CD4-positive, alpha-beta T cell treated with Interleukin-10 for 1 hour (primary cell): Measurements from ENCODE around the gene CYP26A1.
A peak's percentile ranks its signal among the peaks of the same experiment; 100 is the strongest.
"Not testable (repeated sequence)": the region's sequence is repeated elsewhere in the genome, so short reads cannot be mapped to it uniquely, and the experiment has no call there.

ENCODE experiments used
- DNase-seq: peaks from one replicate; pipeline ENCODE4 v3.0.0-alpha.2; 2020

The CYP26A1 gene

GRCh38 chr10:93081834-93082233, 8.1 kb downstream of the CYP26A1 start:
- no peak for DNase-seq

- DNase-seq = no peak
These were observed 10.2 kb downstream of the CYP26A1 start for GRCh38 chr10:93083743-93084539.

GRCh38 chr10:93085272-93085859, 11.7 kb downstream of the CYP26A1 start:
- DNase-seq = no peak

- DNase-seq = no peak
These were observed 12.6 kb downstream of the CYP26A1 start for GRCh38 chr10:93086289-93086688.

GRCh38 chr10:93087846-93088245, 14.2 kb downstream of the CYP26A1 start:
- no peak for DNase-seq

- no peak for DNase-seq
These were observed 14.8 kb downstream of the CYP26A1 start for GRCh38 chr10:93088466-93088865.

- no peak for DNase-seq
These were observed 16.9 kb downstream of the CYP26A1 start for GRCh38 chr10:93090619-93091018.

- no peak for DNase-seq
These were observed 18.3 kb downstream of the CYP26A1 start for GRCh38 chr10:93091960-93092359.

- no peak for DNase-seq
These were observed 21.5 kb downstream of the CYP26A1 start for GRCh38 chr10:93095225-93095624.

- no peak for DNase-seq
These were observed 23.2 kb downstream of the CYP26A1 start for GRCh38 chr10:93096901-93097300.

GRCh38 chr10:93097386-93097785, 23.7 kb downstream of the CYP26A1 start:
- DNase-seq = no peak

GRCh38 chr10:93098816-93099215, 25.1 kb downstream of the CYP26A1 start:
- no peak for DNase-seq

GRCh38 chr10:93099670-93100069, 26.0 kb downstream of the CYP26A1 start:
- DNase-seq = no peak

- not testable (repeated sequence) for DNase-seq
These were observed 27.5 kb downstream of the CYP26A1 start for GRCh38 chr10:93101148-93101547.

- no peak for DNase-seq
These were observed 30.3 kb downstream of the CYP26A1 start for GRCh38 chr10:93103953-93104352.

GRCh38 chr10:93106631-93107072, 33.0 kb downstream of the CYP26A1 start:
- DNase-seq = no peak

GRCh38 chr10:93110472-93111146, 36.9 kb downstream of the CYP26A1 start:
- no peak for DNase-seq

GRCh38 chr10:93113042-93113441, 39.3 kb downstream of the CYP26A1 start:
- no peak for DNase-seq

- DNase-seq = peak; percentile 76
These were observed 42.1 kb downstream of the CYP26A1 start for GRCh38 chr10:93115661-93116383.

- no peak for DNase-seq
These were observed 47.6 kb downstream of the CYP26A1 start for GRCh38 chr10:93121311-93121710.

GRCh38 chr10:93123766-93124165, 50.1 kb downstream of the CYP26A1 start:
- no peak for DNase-seq

GRCh38 chr10:93124580-93125318, 51.1 kb downstream of the CYP26A1 start:
- peak; percentile 14 for DNase-seq

- DNase-seq = no peak
These were observed 52.3 kb downstream of the CYP26A1 start for GRCh38 chr10:93125966-93126365.
